ENCODE data around the gene SLFN11.
"Not testable (repeated sequence)": the region's sequence is repeated elsewhere in the genome, so short reads cannot be mapped to it uniquely, and the experiment has no call there.

- TF ChIP-seq CTCF (conservative IDR thresholded peaks at IDR 0.05; ENCODE audit: low read length); EZH2phosphoT487 (IDR thresholded peaks at IDR 0.05; ENCODE audit: borderline replicate concordance, low read depth, low read length): not testable (repeated sequence)
Observed at GRCh38 chr17:35309345-35309744, 64.1 kb downstream of the SLFN11 start.
